ENCODE data around the gene RILPL2. TPM values are rescaled to one million over a fixed set of nuclear protein-coding genes. Genes with fewer than 3 reads are reported as not detected.

Gene RILPL2
- total RNA-seq, 1 donor from 2014 or later: 1.9 TPM

DNA sequence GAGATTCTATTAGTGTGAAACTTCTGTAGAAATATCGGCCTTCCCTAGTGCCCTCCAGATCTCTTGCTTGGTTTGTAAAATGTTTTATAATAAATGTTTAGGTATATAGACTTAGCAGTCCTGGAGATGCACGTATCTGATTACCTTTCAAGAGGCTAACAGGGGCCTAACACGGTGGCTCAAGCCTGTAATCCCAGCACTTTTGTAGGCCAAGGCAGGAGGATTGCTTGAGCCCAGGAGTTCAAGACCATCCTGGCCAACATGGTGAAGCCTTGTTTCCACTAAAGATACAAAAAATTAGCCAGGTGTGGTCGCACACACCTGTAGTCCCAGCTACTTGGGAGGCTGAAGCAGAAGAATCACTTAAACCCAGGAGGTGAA is 9.8 kb upstream of the RILPL2 start:
- DNase-seq (ENCODE audit: low read depth, low spot score): no peak
- H3K4me1 Mint-ChIP-seq: no peaks in the 10 kb centered on the region
- no peak overlapping the region for H3K4me3 Mint-ChIP-seq
- H3K9me3 Mint-ChIP-seq: no peaks in the 10 kb centered on the region
- no peaks in the 10 kb centered on the region for H3K36me3 Mint-ChIP-seq (ENCODE audit: low read depth)
- H3K27ac Mint-ChIP-seq (ENCODE audit: unreplicated experiment): no peak overlapping the region
- H3K27me3 Mint-ChIP-seq (ENCODE audit: low read depth): no peaks in the 10 kb centered on the region
- no peak for TF ChIP-seq CTCF (conservative IDR thresholded peaks at IDR 0.05)

DNA sequence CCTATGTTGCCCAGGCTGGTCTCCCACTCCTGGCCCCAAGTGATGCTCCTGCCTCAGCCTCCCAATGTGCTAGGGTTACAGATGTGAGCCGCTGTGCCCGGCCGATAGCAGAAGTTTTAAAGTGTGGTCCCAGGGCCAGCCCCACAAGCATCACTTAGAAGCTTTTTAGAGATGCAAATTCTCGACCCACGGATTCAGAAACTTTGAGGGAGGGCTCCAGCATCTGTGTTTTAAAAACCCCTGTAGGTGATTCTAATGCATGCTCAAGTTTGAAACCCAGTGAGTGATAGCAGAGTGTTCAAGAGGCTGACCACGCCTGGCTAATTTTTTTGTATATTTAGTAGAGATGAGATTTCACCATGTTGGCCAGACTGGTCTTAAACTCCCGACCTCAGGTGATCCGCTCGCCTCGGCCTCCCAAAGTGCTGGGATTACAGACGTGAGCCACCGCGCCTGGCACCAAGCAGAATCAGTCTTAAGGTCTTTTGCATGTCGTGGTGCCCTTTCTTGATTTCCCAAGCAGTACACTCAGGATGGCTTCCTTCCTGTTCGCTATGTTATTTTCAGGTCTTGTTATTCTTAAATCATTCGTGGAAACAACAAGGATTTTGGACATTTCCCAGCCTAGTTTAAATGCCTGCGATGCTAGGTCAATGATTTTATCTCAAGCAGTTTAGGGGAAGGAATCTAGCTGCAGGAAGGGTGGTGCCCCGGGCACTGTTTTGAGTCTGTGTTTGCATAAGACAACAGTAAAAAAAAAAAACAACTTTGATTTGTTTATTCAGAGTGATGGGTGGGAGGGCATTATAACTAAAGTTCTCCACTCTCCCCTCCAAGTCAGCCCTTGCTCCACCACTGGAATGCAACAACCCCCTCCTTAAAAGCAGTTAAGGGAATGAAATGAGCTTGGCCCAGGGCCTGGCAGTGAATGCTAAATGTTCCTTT is 9.2 kb upstream of the RILPL2 start:
- Mint-ChIP-seq H3K4me3 (no peak overlapping the region), H3K27me3 (ENCODE audit: low read depth) (no peaks in the 10 kb centered on the region), H3K4me1 (no peaks in the 10 kb centered on the region), H3K27ac (ENCODE audit: unreplicated experiment) (no peak overlapping the region), H3K9me3 (no peaks in the 10 kb centered on the region), H3K36me3 (ENCODE audit: low read depth) (no peaks in the 10 kb centered on the region)
- no peak for TF ChIP-seq CTCF (conservative IDR thresholded peaks at IDR 0.05)
- DNase-seq (ENCODE audit: low read depth, low spot score): no peak

GRCh38 chr12:123444092-123445026 is 7.9 kb upstream of the RILPL2 start:
- H3K4me3 Mint-ChIP-seq: no peak overlapping the region
- H3K9me3 Mint-ChIP-seq: no peaks in the 10 kb centered on the region
- H3K27me3 Mint-ChIP-seq (ENCODE audit: low read depth): no peaks in the 10 kb centered on the region
- H3K27ac Mint-ChIP-seq (ENCODE audit: unreplicated experiment): no peak overlapping the region
- no peak for DNase-seq (ENCODE audit: low read depth, low spot score)
- TF ChIP-seq CTCF (conservative IDR thresholded peaks at IDR 0.05): no peak
- H3K36me3 Mint-ChIP-seq (ENCODE audit: low read depth): no peaks in the 10 kb centered on the region
- no peaks in the 10 kb centered on the region for H3K4me1 Mint-ChIP-seq

GRCh38 chr12:123442774-123443173 is 6.3 kb upstream of the RILPL2 start:
- Mint-ChIP-seq H3K4me3 (no peak overlapping the region), H3K36me3 (ENCODE audit: low read depth) (no peaks in the 10 kb centered on the region), H3K9me3 (no peaks in the 10 kb centered on the region), H3K27me3 (ENCODE audit: low read depth) (no peaks in the 10 kb centered on the region), H3K4me1 (no peaks in the 10 kb centered on the region), H3K27ac (ENCODE audit: unreplicated experiment) (no peak overlapping the region)
- no peak for TF ChIP-seq CTCF (conservative IDR thresholded peaks at IDR 0.05)
- DNase-seq (ENCODE audit: low read depth, low spot score): no peak

GRCh38 chr12:123441523-123442164 is 5.2 kb upstream of the RILPL2 start:
- peaks cover 5% of the 10 kb centered on the region for H3K27me3 Mint-ChIP-seq (ENCODE audit: low read depth)
- no peak overlapping the region for H3K4me3 Mint-ChIP-seq
- H3K36me3 Mint-ChIP-seq (ENCODE audit: low read depth): no peaks in the 10 kb centered on the region
- no peak for DNase-seq (ENCODE audit: low read depth, low spot score)
- H3K27ac Mint-ChIP-seq (ENCODE audit: unreplicated experiment): no peak overlapping the region
- H3K4me1 Mint-ChIP-seq: no peaks in the 10 kb centered on the region
- no peaks in the 10 kb centered on the region for H3K9me3 Mint-ChIP-seq
- TF ChIP-seq CTCF (conservative IDR thresholded peaks at IDR 0.05): no peak
